AG04449 (cell line): ENCODE results near the gene SELENOV.

Source experiments
- CTCF ChIA-PET: fragments of 350-600 bp; formaldehyde crosslinking; extraction: SDS; loops from one replicate; lab custom pipeline; 2021; ENCODE audit warnings: antibody characterized with exemption; lab: Yijun Ruan, JAX
- POLR2A ChIA-PET: fragments of 400-600, 350-600 bp; formaldehyde crosslinking; extraction: SDS; loops from one replicate; lab custom pipeline; 2020; ENCODE audit warnings: antibody characterized with exemption, inconsistent platforms; lab: Yijun Ruan, JAX
- DNase-seq: peaks from one replicate; pipeline ENCODE4 v3.0.0-alpha.2; 2010; ENCODE audit warnings: low read depth, low spot score
- H3K4me3 ChIP-seq: 2 replicates; pipeline ENCODE4 v1.5.1; 2011; ENCODE audit warnings: low read depth, mild to moderate bottlenecking, control low read depth, low read length
- TF ChIP-seq, protein P1 (sequence below): IDR thresholded peaks from one replicate; pipeline ENCODE4 v1.5.1; 2011; ENCODE audit warnings: mild to moderate bottlenecking, moderate library complexity, low read length, control low read depth, inconsistent platforms; ENCODE audit not compliant: insufficient read depth; ENCODE audit errors: missing control alignments

The SELENOV gene

GRCh38 chr19:39509233-39509632 is 5.7 kb upstream of the SELENOV start:
- DNase-seq: no peak
- ChIA-PET POLR2A (no interaction called here), CTCF (interaction anchor here (7.0 kb wide), 1 partner anchor 24 kb away, joined by 28 read pairs; the partner anchor contains the start of gene EID2B)
- H3K4me3 ChIP-seq: no peak overlapping the region
- TF ChIP-seq, protein P1, sequence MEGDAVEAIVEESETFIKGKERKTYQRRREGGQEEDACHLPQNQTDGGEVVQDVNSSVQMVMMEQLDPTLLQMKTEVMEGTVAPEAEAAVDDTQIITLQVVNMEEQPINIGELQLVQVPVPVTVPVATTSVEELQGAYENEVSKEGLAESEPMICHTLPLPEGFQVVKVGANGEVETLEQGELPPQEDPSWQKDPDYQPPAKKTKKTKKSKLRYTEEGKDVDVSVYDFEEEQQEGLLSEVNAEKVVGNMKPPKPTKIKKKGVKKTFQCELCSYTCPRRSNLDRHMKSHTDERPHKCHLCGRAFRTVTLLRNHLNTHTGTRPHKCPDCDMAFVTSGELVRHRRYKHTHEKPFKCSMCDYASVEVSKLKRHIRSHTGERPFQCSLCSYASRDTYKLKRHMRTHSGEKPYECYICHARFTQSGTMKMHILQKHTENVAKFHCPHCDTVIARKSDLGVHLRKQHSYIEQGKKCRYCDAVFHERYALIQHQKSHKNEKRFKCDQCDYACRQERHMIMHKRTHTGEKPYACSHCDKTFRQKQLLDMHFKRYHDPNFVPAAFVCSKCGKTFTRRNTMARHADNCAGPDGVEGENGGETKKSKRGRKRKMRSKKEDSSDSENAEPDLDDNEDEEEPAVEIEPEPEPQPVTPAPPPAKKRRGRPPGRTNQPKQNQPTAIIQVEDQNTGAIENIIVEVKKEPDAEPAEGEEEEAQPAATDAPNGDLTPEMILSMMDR: no peak

DNA sequence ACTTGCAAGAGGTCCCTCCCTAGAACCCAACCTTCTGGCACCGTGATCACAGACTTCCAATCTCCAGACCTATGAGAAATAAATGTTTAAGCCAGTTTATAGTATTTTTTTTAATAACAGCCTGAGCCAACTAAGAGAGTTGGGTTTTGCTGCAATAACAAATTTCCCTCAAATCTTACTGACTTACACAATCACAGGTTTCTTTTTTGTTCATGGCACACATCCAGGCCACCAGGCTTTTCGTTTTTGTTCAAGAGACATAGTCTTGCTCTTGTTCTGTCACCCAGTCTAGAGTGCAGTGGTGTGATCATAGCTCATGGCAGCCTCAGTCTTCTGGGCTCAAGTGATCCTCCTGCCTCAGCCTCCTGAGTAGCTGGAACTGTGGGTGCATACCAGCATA is 2.0 kb upstream of the SELENOV start:
- TF ChIP-seq, protein P1: no peak
- ChIA-PET POLR2A (no interaction called here), CTCF (interaction anchor here (3.6 to 7.0 kb wide), 2 partner anchors 10 to 20 kb away, joined by 15 to 28 read pairs; partner anchors contain the start of gene EID2B)
- no peak for DNase-seq
- H3K4me3 ChIP-seq: no peak overlapping the region

- no peak overlapping the region; the same call in none of the 2 replicates for H3K4me3 ChIP-seq
- DNase-seq: no peak
- POLR2A ChIA-PET: no interaction called here
- TF ChIP-seq, protein P1: no peak
- CTCF ChIA-PET: interaction anchor here (1.1 to 7.0 kb wide), 3 partner anchors 13 to 118 kb away, joined by 3 to 28 read pairs (median 15); partner anchors contain the start of gene EID2B
Observed at GRCh38 chr19:39515551-39516191, 732 bp downstream of the SELENOV start.

DNA sequence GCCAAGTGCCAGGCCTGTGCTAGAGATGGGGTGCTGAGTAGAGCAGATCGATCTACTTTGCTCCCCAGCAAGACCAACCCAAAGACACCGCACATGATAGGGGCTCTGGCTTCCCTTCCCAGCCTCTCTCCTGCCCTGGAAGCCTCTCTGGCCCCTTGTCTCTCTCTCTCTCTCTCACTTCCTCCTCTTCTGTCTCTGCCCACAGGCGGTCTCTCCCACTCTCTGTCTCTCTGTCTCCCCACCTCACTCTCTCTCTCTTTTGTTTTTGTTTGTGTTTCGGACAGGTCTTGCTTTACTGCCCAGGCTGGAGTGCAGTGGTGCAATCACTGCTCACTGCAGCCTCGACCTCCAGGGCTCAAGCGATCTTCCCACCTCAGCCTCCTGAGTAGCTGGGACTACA is 1.3 kb downstream of the SELENOV start:
- TF ChIP-seq, protein P1: no peak
- no peak for DNase-seq
- no peak overlapping the region for H3K4me3 ChIP-seq
- ChIA-PET POLR2A (no interaction called here), CTCF (interaction anchor here (3.6 kb wide), 1 partner anchor 13 kb away, joined by 15 read pairs; no protein-coding TSS in a partner anchor)

DNA sequence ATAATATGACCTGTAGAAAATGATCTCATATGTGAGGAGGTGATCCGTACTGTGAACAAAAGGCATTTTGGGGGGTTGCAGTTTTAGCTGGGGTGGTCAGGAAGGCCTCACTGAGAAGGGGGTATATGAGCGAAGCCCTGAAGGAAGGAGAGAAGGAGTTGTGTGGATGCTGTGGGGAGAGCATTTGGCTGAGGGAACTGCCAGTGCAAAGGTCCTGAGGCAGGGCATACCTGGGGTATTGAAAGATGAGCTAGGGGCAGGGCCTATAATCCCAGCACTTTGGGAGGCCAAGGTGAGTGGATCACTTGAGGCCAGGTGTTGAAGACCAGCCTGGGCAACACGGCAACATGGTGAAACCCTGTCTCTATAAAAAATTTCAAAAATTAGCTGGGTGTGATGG is 2.5 kb downstream of the SELENOV start:
- TF ChIP-seq, protein P1: no peak
- H3K4me3 ChIP-seq: no peak overlapping the region
- ChIA-PET POLR2A (no interaction called here), CTCF (interaction anchor here (0.6 to 1.2 kb wide), 2 partner anchors 16 to 124 kb away, joined by 3 to 4 read pairs; partner anchors contain the start of gene EID2B)
- DNase-seq: no peak

GRCh38 chr19:39518458-39518857 is 3.5 kb downstream of the SELENOV start:
- H3K4me3 ChIP-seq: no peak overlapping the region
- CTCF ChIA-PET: interaction anchor here (0.9 to 2.2 kb wide), 4 partner anchors 11 to 15 kb away, joined by 3 to 8 read pairs (median 4); partner anchors contain the start of gene EID2B
- POLR2A ChIA-PET: no interaction called here
- no peak for DNase-seq
- TF ChIP-seq, protein P1: no peak
